Endodermal cell (in vitro differentiated cells): ENCODE data around the gene LAMA2. TPM values are rescaled to one million over a fixed set of nuclear protein-coding genes. Genes with fewer than 3 reads are reported as not detected.

Experiments
- DNase-seq: peaks from one replicate; pipeline ENCODE4 v3.0.0-alpha.2; 2017
- H3K27ac ChIP-seq: 2 replicates; pipeline ENCODE4 v1.5.1; 2013; ENCODE audit warnings: mild to moderate bottlenecking, low read depth, low read length, moderate library complexity
- H3K27me3 ChIP-seq: 2 replicates; pipeline ENCODE4 v1.6.1; 2013; ENCODE audit warnings: mild to moderate bottlenecking, low read length, moderate library complexity; ENCODE audit not compliant: insufficient read depth, control insufficient read depth, poor library complexity, severe bottlenecking
- H3K36me3 ChIP-seq: 2 replicates; pipeline ENCODE4 v1.7.0; 2013; ENCODE audit warnings: mild to moderate bottlenecking, low read length, moderate library complexity; ENCODE audit not compliant: control insufficient read depth, insufficient read depth
- H3K4me1 ChIP-seq: one replicate; pipeline ENCODE4 v1.7.0; 2013; ENCODE audit warnings: low read length; ENCODE audit not compliant: control insufficient read depth, insufficient read depth
- H3K4me3 ChIP-seq: 2 replicates; pipeline ENCODE4 v1.5.1; 2013; ENCODE audit warnings: mild to moderate bottlenecking, low read length, moderate library complexity
- H3K9ac ChIP-seq: 2 replicates; pipeline ENCODE4 v1.6.1; 2013; ENCODE audit warnings: mild to moderate bottlenecking, low read length, moderate library complexity; ENCODE audit not compliant: poor library complexity, severe bottlenecking; ENCODE audit errors: extremely low read depth
- H3K9me3 ChIP-seq: 2 replicates; pipeline ENCODE4 v1.6.1; 2013; ENCODE audit warnings: mild to moderate bottlenecking, low read length, moderate library complexity; ENCODE audit not compliant: control insufficient read depth
- H3K27ac Mint-ChIP-seq: 2 replicates; pipeline ENCODE4 v1.8.0; 2020; ENCODE audit warnings: mixed read lengths
- H3K27me3 Mint-ChIP-seq: 2 replicates; pipeline ENCODE4 v1.8.0; 2021; ENCODE audit warnings: mild to moderate bottlenecking, mixed read lengths; ENCODE audit not compliant: insufficient read depth
- H3K36me3 Mint-ChIP-seq: 2 replicates; pipeline ENCODE4 v1.8.0; 2020; ENCODE audit warnings: low read depth, mixed read lengths
- H3K4me1 Mint-ChIP-seq: 2 replicates; pipeline ENCODE4 v1.8.0; 2020; ENCODE audit warnings: mixed read lengths
- H3K4me3 Mint-ChIP-seq: 2 replicates; pipeline ENCODE4 v1.8.0; 2020; ENCODE audit warnings: mild to moderate bottlenecking, moderate library complexity, mixed read lengths
- H3K9me3 Mint-ChIP-seq: 2 replicates; pipeline ENCODE4 v1.8.0; 2020; ENCODE audit warnings: mild to moderate bottlenecking, mixed read lengths
- WGBS, 2 experiments: methylation state at CpG; one replicate each; pipeline versions ENCODE4 v1.1.5 to v1.1.7; 2013; ENCODE audit warnings: missing lambda C conversion rate in 2 of 2, mixed read lengths in 1 of 2; ENCODE audit not compliant: insufficient coverage in 1 of 2, insufficient read length in 1 of 2; 5-methylcytosine and 5-hydroxymethylcytosine counted together
- total RNA-seq, 2 donors: library from RNA; stranded (reverse); fragmentation: NEBNext Ultra II Directional in 1 of 2; extraction: Animal tissue kit (Norgen Biotek cat#: 25700) in 1 of 2; gene quantifications; 2 replicates in 1 of 2; 3 replicates in 1 of 2; pipeline ENCODE4 v1.2.1, GENCODE V29; 2021
- TF ChIP-seq, protein P1 (sequence below): fragments of 200-600 bp; sonication (generic); conservative IDR thresholded peaks from 2 replicates; pipeline ENCODE4 v1.5.0; 2021; ENCODE audit warnings: antibody characterized with exemption, mild to moderate bottlenecking

Gene LAMA2
- total RNA-seq, 2 donors from 2014 or later: 2.3 to 4.1 TPM

DNA sequence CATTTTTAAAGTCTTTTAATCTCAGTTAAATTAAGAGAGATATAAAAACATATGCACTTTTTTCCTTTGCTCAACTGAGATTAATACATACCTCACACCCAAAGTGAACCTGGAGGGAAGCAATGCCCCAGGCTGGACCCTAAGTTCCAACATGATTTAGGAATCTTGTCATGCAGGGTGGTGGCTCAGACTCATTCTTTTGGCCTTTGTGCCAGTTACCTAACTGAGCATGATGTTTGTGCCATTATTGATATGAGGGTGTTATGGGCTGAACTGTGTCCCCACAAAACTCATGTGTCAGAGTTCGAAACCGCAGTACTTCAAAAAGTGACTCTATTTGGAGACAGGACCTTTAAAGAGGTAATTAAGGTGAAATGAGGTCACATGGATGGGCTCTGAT lies 639.0 kb downstream of the LAMA2 start:
- no peak overlapping the region for H3K4me3 Mint-ChIP-seq
- TF ChIP-seq, protein P1, sequence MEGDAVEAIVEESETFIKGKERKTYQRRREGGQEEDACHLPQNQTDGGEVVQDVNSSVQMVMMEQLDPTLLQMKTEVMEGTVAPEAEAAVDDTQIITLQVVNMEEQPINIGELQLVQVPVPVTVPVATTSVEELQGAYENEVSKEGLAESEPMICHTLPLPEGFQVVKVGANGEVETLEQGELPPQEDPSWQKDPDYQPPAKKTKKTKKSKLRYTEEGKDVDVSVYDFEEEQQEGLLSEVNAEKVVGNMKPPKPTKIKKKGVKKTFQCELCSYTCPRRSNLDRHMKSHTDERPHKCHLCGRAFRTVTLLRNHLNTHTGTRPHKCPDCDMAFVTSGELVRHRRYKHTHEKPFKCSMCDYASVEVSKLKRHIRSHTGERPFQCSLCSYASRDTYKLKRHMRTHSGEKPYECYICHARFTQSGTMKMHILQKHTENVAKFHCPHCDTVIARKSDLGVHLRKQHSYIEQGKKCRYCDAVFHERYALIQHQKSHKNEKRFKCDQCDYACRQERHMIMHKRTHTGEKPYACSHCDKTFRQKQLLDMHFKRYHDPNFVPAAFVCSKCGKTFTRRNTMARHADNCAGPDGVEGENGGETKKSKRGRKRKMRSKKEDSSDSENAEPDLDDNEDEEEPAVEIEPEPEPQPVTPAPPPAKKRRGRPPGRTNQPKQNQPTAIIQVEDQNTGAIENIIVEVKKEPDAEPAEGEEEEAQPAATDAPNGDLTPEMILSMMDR: no peak

GRCh38 chr6:129523816-129524215 lies 640.9 kb downstream of the LAMA2 start:
- Histone ChIP-seq H3K9ac (no peak overlapping the region), H3K9me3 (no peaks in the 10 kb centered on the region), H3K4me1 (no peaks in the 10 kb centered on the region), H3K36me3 (no peaks in the 10 kb centered on the region), H3K4me3 (no peak overlapping the region), H3K27me3 (no peaks in the 10 kb centered on the region), H3K27ac (no peak overlapping the region)
- H3K4me3 Mint-ChIP-seq: no peak overlapping the region
- no peaks in the 10 kb centered on the region for H3K4me1 Mint-ChIP-seq
- no peaks in the 10 kb centered on the region for H3K27me3 Mint-ChIP-seq
- TF ChIP-seq, protein P1: no peak
- no peak for DNase-seq
- H3K36me3 Mint-ChIP-seq: no peaks in the 10 kb centered on the region
- no peak overlapping the region for H3K27ac Mint-ChIP-seq
- H3K9me3 Mint-ChIP-seq: no peaks in the 10 kb centered on the region
- 94 to 97% methylated on average over 2 to 4 of the region's 4 CpGs for WGBS, 2 experiments

More for the DNA sequence above, 639.0 kb downstream of the LAMA2 start:
- Histone ChIP-seq H3K9me3 (no peaks in the 10 kb centered on the region), H3K36me3 (no peaks in the 10 kb centered on the region), H3K9ac (no peak overlapping the region), H3K4me1 (no peaks in the 10 kb centered on the region), H3K27ac (no peak overlapping the region), H3K27me3 (no peaks in the 10 kb centered on the region), H3K4me3 (no peak overlapping the region)
- Mint-ChIP-seq H3K36me3 (no peaks in the 10 kb centered on the region), H3K27ac (no peak overlapping the region), H3K9me3 (no peaks in the 10 kb centered on the region), H3K4me1 (no peaks in the 10 kb centered on the region), H3K27me3 (no peaks in the 10 kb centered on the region)
- no peak for DNase-seq
- 45 to 50% methylated on average over 2 of the region's 2 CpGs for WGBS, 2 experiments

GRCh38 chr6:129525055-129525454 lies 642.1 kb downstream of the LAMA2 start:
- Histone ChIP-seq H3K4me3 (no peak overlapping the region), H3K36me3 (no peaks in the 10 kb centered on the region), H3K9ac (no peak overlapping the region), H3K27ac (no peak overlapping the region), H3K4me1 (no peaks in the 10 kb centered on the region), H3K27me3 (no peaks in the 10 kb centered on the region), H3K9me3 (no peaks in the 10 kb centered on the region)
- no peak for DNase-seq
- no peaks in the 10 kb centered on the region for H3K36me3 Mint-ChIP-seq
- no peaks in the 10 kb centered on the region for H3K9me3 Mint-ChIP-seq
- TF ChIP-seq, protein P1: no peak
- no peaks in the 10 kb centered on the region for H3K4me1 Mint-ChIP-seq
- no peaks in the 10 kb centered on the region for H3K27me3 Mint-ChIP-seq
- 91% methylated on average over 1 of the region's 1 CpG; no CpG with 5 or more reads in 1 of the 2 experiments for WGBS, 2 experiments
- no peak overlapping the region for H3K4me3 Mint-ChIP-seq
- no peak overlapping the region for H3K27ac Mint-ChIP-seq
